Measurements from ENCODE around the gene TMEM119. TPM values are rescaled to one million over a fixed set of nuclear protein-coding genes. Genes with fewer than 3 reads are reported as not detected.
"Not testable (repeated sequence)": the region's sequence is repeated elsewhere in the genome, so short reads cannot be mapped to it uniquely, and the experiment has no call there.

The TMEM119 gene
- total RNA-seq, 1 donor from 2014 or later, result 34.4 TPM

- DNase-seq (ENCODE audit: low read depth), result peak; percentile 48
These were observed 37.5 kb upstream of the TMEM119 start for GRCh38 chr12:108635201-108635996.

GRCh38 chr12:108634341-108634751, 36.5 kb upstream of the TMEM119 start:
- DNase-seq (ENCODE audit: low read depth), result peak; percentile 99

GRCh38 chr12:108633534-108634248, 35.8 kb upstream of the TMEM119 start, which contains the start of gene SELPLG:
TSS of gene SELPLG (minus strand) at chr12:108633894. CDS start at chr12:108624307, 9,587 bp downstream.
- peak; percentile 93 for DNase-seq (ENCODE audit: low read depth)

- DNase-seq (ENCODE audit: low read depth), result no peak
These were observed 35.2 kb upstream of the TMEM119 start for GRCh38 chr12:108633081-108633533.

GRCh38 chr12:108631261-108631660, 33.4 kb upstream of the TMEM119 start:
- peak; percentile 14 for DNase-seq (ENCODE audit: low read depth)

GRCh38 chr12:108630481-108631207, 32.8 kb upstream of the TMEM119 start:
- DNase-seq (ENCODE audit: low read depth), result peak; percentile 93

GRCh38 chr12:108629824-108630476, 32.1 kb upstream of the TMEM119 start:
- DNase-seq (ENCODE audit: low read depth), result peak; percentile 75

- no peak for DNase-seq (ENCODE audit: low read depth)
These were observed 31.3 kb upstream of the TMEM119 start for GRCh38 chr12:108629151-108629550.

- no peak for DNase-seq (ENCODE audit: low read depth)
These were observed 29.4 kb upstream of the TMEM119 start for GRCh38 chr12:108627134-108627920.

- no peak for DNase-seq (ENCODE audit: low read depth)
These were observed 27.3 kb upstream of the TMEM119 start for GRCh38 chr12:108625228-108625627.

GRCh38 chr12:108623577-108623976, 25.7 kb upstream of the TMEM119 start:
- no peak for DNase-seq (ENCODE audit: low read depth)

- no peak for DNase-seq (ENCODE audit: low read depth)
These were observed 25.1 kb upstream of the TMEM119 start for GRCh38 chr12:108622921-108623514.

- peak; percentile 18 for DNase-seq (ENCODE audit: low read depth)
These were observed 24.5 kb upstream of the TMEM119 start for GRCh38 chr12:108622421-108622820.

GRCh38 chr12:108621161-108621560, 23.3 kb upstream of the TMEM119 start:
- no peak for DNase-seq (ENCODE audit: low read depth)

GRCh38 chr12:108620236-108620879, 22.5 kb upstream of the TMEM119 start:
- DNase-seq (ENCODE audit: low read depth), result no peak

- no peak for DNase-seq (ENCODE audit: low read depth)
These were observed 21.7 kb upstream of the TMEM119 start for GRCh38 chr12:108619369-108620160.

- not testable (repeated sequence) for DNase-seq (ENCODE audit: low read depth)
These were observed 21.0 kb upstream of the TMEM119 start for GRCh38 chr12:108618953-108619274.

GRCh38 chr12:108618079-108618952, 20.4 kb upstream of the TMEM119 start:
- DNase-seq (ENCODE audit: low read depth), result peak; percentile 86

Data from myocyte (in vitro differentiated cells).